IMR-90 (cell line): Measurements from ENCODE around the gene TRDN. TPM values are rescaled to one million over a fixed set of nuclear protein-coding genes. Genes with fewer than 3 reads are reported as not detected.

Experiments used
- ATAC-seq: fragments of 200-7000 bp; cut with Tn5 transposase; 2 replicates; pipeline ENCODE4 v1.9.1; 2020; ENCODE audit warnings: low read depth, mild to moderate bottlenecking, moderate library complexity
- BruUV-seq: library from RNA; stranded (reverse); fragments of 400-500 nt; replicated peaks from 2 replicates; lab custom pipeline; 2021; lab: Mats Ljungman, UMichigan
- CTCF ChIA-PET: fragments of 300-600 bp; formaldehyde crosslinking; extraction: SDS; loops from one replicate; lab custom pipeline; 2021; ENCODE audit warnings: antibody characterized with exemption; lab: Yijun Ruan, JAX
- POLR2A ChIA-PET: fragments of 300-600 bp; sonication (Branson Sonifier 250); formaldehyde crosslinking; loops from one replicate; lab custom pipeline; 2022; ENCODE audit warnings: antibody characterized with exemption; ENCODE audit not compliant: unreplicated experiment; lab: Charles Lee
- DNase-seq: peaks from one replicate; pipeline ENCODE4 v3.0.0; 2013
- H2AFZ ChIP-seq: replicated peaks from 2 replicates; pipeline ENCODE3; 2013; ENCODE audit warnings: low read length, mild to moderate bottlenecking; ENCODE audit not compliant: poor library complexity
- H2AK5ac ChIP-seq: 2 replicates; pipeline ENCODE4 v1.6.1; 2013; ENCODE audit warnings: low read depth, low read length, inconsistent platforms
- H2AK9ac ChIP-seq: replicated peaks from 2 replicates; pipeline ENCODE3; 2013; ENCODE audit warnings: mild to moderate bottlenecking, low read depth, low read length, moderate library complexity; ENCODE audit not compliant: poor library complexity
- H2BK120ac ChIP-seq: 2 replicates; pipeline ENCODE4 v1.6.1; 2013; ENCODE audit warnings: low read depth, low read length, inconsistent platforms
- H2BK15ac ChIP-seq: 3 replicates; pipeline ENCODE4 v1.6.1; 2013; ENCODE audit warnings: low read depth, low read length, inconsistent platforms
- H2BK20ac ChIP-seq: 2 replicates; pipeline ENCODE4 v1.6.1; 2013; ENCODE audit warnings: low read depth, mild to moderate bottlenecking, inconsistent platforms, low read length, moderate library complexity
- H2BK5ac ChIP-seq: 2 replicates; pipeline ENCODE4 v1.6.1; 2013; ENCODE audit warnings: mild to moderate bottlenecking, low read depth, low read length, inconsistent platforms; ENCODE audit not compliant: poor library complexity, severe bottlenecking
- H3K14ac ChIP-seq: replicated peaks from 2 replicates; pipeline ENCODE4 v1.6.1; 2013; ENCODE audit warnings: low read depth, low read length, inconsistent platforms
- H3K18ac ChIP-seq: 2 replicates; pipeline ENCODE4 v1.6.1; 2013; ENCODE audit warnings: low read depth, low read length, control low read depth
- H3K23ac ChIP-seq: 2 replicates; pipeline ENCODE4 v1.6.1; 2013; ENCODE audit warnings: low read depth, low read length, inconsistent platforms
- H3K27ac ChIP-seq: 2 replicates; pipeline ENCODE4 v1.5.1; 2013; ENCODE audit warnings: mild to moderate bottlenecking, control low read depth, low read length; ENCODE audit not compliant: insufficient read depth
- H3K27me3 ChIP-seq: 2 replicates; pipeline ENCODE4 v1.6.1; 2013; ENCODE audit warnings: low read length; ENCODE audit not compliant: control insufficient read depth, insufficient read depth
- H3K36me3 ChIP-seq: 2 replicates; pipeline ENCODE4 v1.6.1; 2013; ENCODE audit warnings: low read length, mixed read lengths; ENCODE audit not compliant: control insufficient read depth, insufficient read depth
- H3K4ac ChIP-seq: 2 replicates; pipeline ENCODE4 v1.6.1; 2013; ENCODE audit warnings: low read depth, low read length, inconsistent platforms
- H3K4me1 ChIP-seq: 2 replicates; pipeline ENCODE4 v1.6.1; 2013; ENCODE audit warnings: low read length, mixed read lengths; ENCODE audit not compliant: control insufficient read depth, insufficient read depth
- H3K4me2 ChIP-seq: 2 replicates; pipeline ENCODE4 v1.6.1; 2013; ENCODE audit warnings: low read depth, mild to moderate bottlenecking, control low read depth, low read length, moderate library complexity
- H3K4me3 ChIP-seq: 2 replicates; pipeline ENCODE4 v1.5.1; 2013; ENCODE audit warnings: low read depth, mild to moderate bottlenecking, control low read depth, low read length, moderate library complexity; ENCODE audit not compliant: insufficient read depth
- H3K56ac ChIP-seq: 2 replicates; pipeline ENCODE4 v1.6.1; 2013; ENCODE audit warnings: low read length, inconsistent platforms; ENCODE audit not compliant: insufficient read depth; ENCODE audit errors: extremely low read depth
- H3K79me1 ChIP-seq, 2 experiments: 2 replicates each; pipeline ENCODE4 v1.6.1; 2013; ENCODE audit warnings: low read length in 2 of 2, inconsistent platforms in 1 of 2, low read depth in 1 of 2
- H3K9ac ChIP-seq: 2 replicates; pipeline ENCODE4 v1.6.1; 2013; ENCODE audit warnings: low read depth, low read length, control low read depth
- H3K9me1 ChIP-seq: 2 replicates; pipeline ENCODE4 v1.6.1; 2013; ENCODE audit warnings: low read length, inconsistent platforms; ENCODE audit not compliant: insufficient read depth
- H3K9me3 ChIP-seq: 2 replicates; pipeline ENCODE4 v1.6.1; 2013; ENCODE audit warnings: low read length; ENCODE audit not compliant: control insufficient read depth, insufficient read depth
- H4K20me1 ChIP-seq: 2 replicates; pipeline ENCODE4 v1.6.1; 2013; ENCODE audit warnings: low read length, inconsistent platforms; ENCODE audit not compliant: insufficient read depth
- H4K5ac ChIP-seq: 2 replicates; pipeline ENCODE4 v1.6.1; 2013; ENCODE audit warnings: mild to moderate bottlenecking, low read depth, low read length, control low read depth
- H4K8ac ChIP-seq, 2 experiments: 2 replicates each; pipeline ENCODE4 v1.6.1; 2013; ENCODE audit warnings: low read depth in 2 of 2, low read length in 2 of 2, control low read depth in 1 of 2, inconsistent platforms in 1 of 2
- H4K91ac ChIP-seq: 2 replicates; pipeline ENCODE4 v1.6.1; 2013; ENCODE audit warnings: low read depth, low read length, inconsistent platforms; ENCODE audit not compliant: insufficient read depth
- BHLHE40 ChIP-seq: fragments of 150-350 bp; IDR thresholded peaks from 2 replicates; pipeline ENCODE4 v1.6.1; 2016; ENCODE audit warnings: mild to moderate bottlenecking, low read depth, low read length
- CEBPB ChIP-seq: IDR thresholded peaks from 2 replicates; pipeline ENCODE4 v1.6.1; 2012; ENCODE audit warnings: low read depth, low read length, improper control_type of control experiment
- CHD1 ChIP-seq: IDR thresholded peaks from 2 replicates; pipeline ENCODE4 v1.6.1; 2012; ENCODE audit warnings: low read depth, low read length, improper control_type of control experiment
- FOS ChIP-seq: fragments of 150-350 bp; IDR thresholded peaks from 2 replicates; pipeline ENCODE4 v1.6.1; 2016; ENCODE audit warnings: low read depth, low read length
- MAFK ChIP-seq: IDR thresholded peaks from 2 replicates; pipeline ENCODE4 v1.6.1; 2012; ENCODE audit warnings: low read depth, low read length, improper control_type of control experiment
- MAZ ChIP-seq: IDR thresholded peaks from 2 replicates; pipeline ENCODE4 v1.6.1; 2012; ENCODE audit warnings: low read depth, mild to moderate bottlenecking, low read length, improper control_type of control experiment, moderate library complexity, borderline replicate concordance
- MXI1 ChIP-seq: IDR thresholded peaks from 2 replicates; pipeline ENCODE4 v1.6.1; 2012; ENCODE audit warnings: low read depth, mild to moderate bottlenecking, low read length, moderate library complexity, borderline replicate concordance
- NFE2L2 ChIP-seq: fragments of 150-350 bp; IDR thresholded peaks from 2 replicates; pipeline ENCODE4 v1.6.1; 2016; ENCODE audit warnings: low read depth, mild to moderate bottlenecking, low read length
- POLR2A ChIP-seq: IDR thresholded peaks from 2 replicates; pipeline ENCODE4 v1.6.1; 2012; ENCODE audit warnings: mild to moderate bottlenecking, low read depth, low read length
- RAD21 ChIP-seq: IDR thresholded peaks from 2 replicates; pipeline ENCODE4 v1.6.1; 2012; ENCODE audit warnings: low read length, improper control_type of control experiment
- RCOR1 ChIP-seq: IDR thresholded peaks from 2 replicates; pipeline ENCODE4 v1.6.1; 2012; ENCODE audit warnings: mild to moderate bottlenecking, low read length, improper control_type of control experiment; ENCODE audit not compliant: insufficient replicate concordance
- RFX5 ChIP-seq: IDR thresholded peaks from 2 replicates; pipeline ENCODE4 v1.8.0; 2012; ENCODE audit warnings: low read depth, mild to moderate bottlenecking, low read length, moderate library complexity
- SMC3 ChIP-seq: fragments of 150-350 bp; IDR thresholded peaks from 2 replicates; pipeline ENCODE4 v1.6.1; 2016; ENCODE audit warnings: low read depth, mild to moderate bottlenecking, antibody characterized with exemption, low read length, moderate library complexity
- WGBS, 2 experiments: methylation state at CpG; one replicate each; pipeline versions ENCODE4 v1.1.5 to v1.1.7; 2013; ENCODE audit warnings: missing lambda C conversion rate in 2 of 2; ENCODE audit not compliant: insufficient read length in 1 of 2; ENCODE audit errors: extremely low coverage in 2 of 2; 5-methylcytosine and 5-hydroxymethylcytosine counted together
- dilution Hi-C: fragments of 300-500 bp; cut with HindIII; formaldehyde crosslinking; loops from one replicate; pipeline ENCODE4 v1.14.3; 2018; ENCODE audit warnings: low sequenced_read_pairs; ENCODE audit not compliant: unreplicated experiment
- in situ Hi-C: fragments of 300-500 bp; cut with MboI; formaldehyde crosslinking; loops from 3 replicates; pipeline ENCODE4 v1.14.3; 2019; ENCODE audit warnings: low sequenced_read_pairs, inconsistent platforms, mixed read lengths
- intact Hi-C: fragments of 100-400 bp; cut with micrococcal nuclease; formaldehyde crosslinking; loops from 2 replicates; pipeline ENCODE4 v1.10.0; 2022
- polyA plus RNA-seq, 3 experiments: library from polyadenylated mRNA; depleted of rRNA; stranded (reverse); fragments of >200 nt; gene quantifications; 2 replicates each; pipeline ENCODE4 v1.2.3, GENCODE V29; 2012; ENCODE audit warnings: low replicate concordance in 1 of 3
- total RNA-seq: library from RNA; depleted of rRNA; stranded (reverse); fragments of >200 nt; gene quantifications from 2 replicates; pipeline ENCODE4 v1.2.3, GENCODE V29; 2012
- TF ChIP-seq, protein P1 (sequence below): fragments of 150-350 bp; IDR thresholded peaks from 2 replicates; pipeline ENCODE4 v1.6.1; 2016; ENCODE audit warnings: low read depth, mild to moderate bottlenecking, low read length, moderate library complexity, borderline replicate concordance
- TF ChIP-seq, protein P2 (sequence below): conservative IDR thresholded peaks from 2 replicates; pipeline ENCODE4 v1.5.1; 2012; ENCODE audit warnings: mild to moderate bottlenecking, low read depth, low read length, improper control_type of control experiment

Gene TRDN
- total and polyA plus RNA-seq, 2 of the 4 experiments (the other 2 are of a cell fraction): not detected

DNA sequence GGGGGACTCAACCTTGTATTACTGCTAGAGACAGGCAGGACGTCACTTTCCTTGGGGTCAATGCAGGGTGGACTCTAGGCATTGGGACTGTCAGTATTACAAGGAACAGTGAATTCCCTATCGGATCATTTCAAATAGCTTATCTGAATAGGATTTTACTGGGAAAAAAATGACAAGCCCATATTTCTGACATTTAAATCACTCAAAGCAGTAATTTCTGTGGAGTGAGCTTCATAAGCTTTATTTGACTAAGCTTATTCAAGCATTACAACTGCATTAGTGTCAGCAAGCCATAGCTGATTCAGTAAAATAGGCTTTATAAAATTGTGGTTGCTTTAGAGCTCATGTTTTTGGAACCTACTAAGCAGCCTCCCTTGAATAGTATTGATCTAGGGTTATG lies 44.3 kb downstream of the TRDN start:
- no peak overlapping the region for H2AFZ ChIP-seq
- H4K8ac ChIP-seq: no peak overlapping the region
- no peak overlapping the region for H3K4me3 ChIP-seq
- no peaks in the 10 kb centered on the region for H3K36me3 ChIP-seq
- H3K14ac ChIP-seq: no peak overlapping the region
- H2AK9ac ChIP-seq: no peak overlapping the region
- H2BK120ac ChIP-seq: no peak overlapping the region
- no peak overlapping the region for H3K23ac ChIP-seq
- no peak overlapping the region for H2AK5ac ChIP-seq
- no peak overlapping the region for H3K9ac ChIP-seq
- H3K4ac ChIP-seq: no peak overlapping the region
- dilution Hi-C loops: no loop called here
- no TSS peak for BruUV-seq
- H3K4me1 ChIP-seq: no peaks in the 10 kb centered on the region
- H3K27me3 ChIP-seq: no peaks in the 10 kb centered on the region
- H4K5ac ChIP-seq: no peak overlapping the region
- in situ Hi-C loops: no loop called here
- H2BK15ac ChIP-seq: no peak overlapping the region
- H4K20me1 ChIP-seq: no peaks in the 10 kb centered on the region
- TF ChIP-seq FOS: no peak
- TF ChIP-seq NFE2L2: no peak
- TF ChIP-seq CEBPB: no peak
- no peak for TF ChIP-seq SMC3
- no peak for TF ChIP-seq RFX5
- TF ChIP-seq, protein P1, sequence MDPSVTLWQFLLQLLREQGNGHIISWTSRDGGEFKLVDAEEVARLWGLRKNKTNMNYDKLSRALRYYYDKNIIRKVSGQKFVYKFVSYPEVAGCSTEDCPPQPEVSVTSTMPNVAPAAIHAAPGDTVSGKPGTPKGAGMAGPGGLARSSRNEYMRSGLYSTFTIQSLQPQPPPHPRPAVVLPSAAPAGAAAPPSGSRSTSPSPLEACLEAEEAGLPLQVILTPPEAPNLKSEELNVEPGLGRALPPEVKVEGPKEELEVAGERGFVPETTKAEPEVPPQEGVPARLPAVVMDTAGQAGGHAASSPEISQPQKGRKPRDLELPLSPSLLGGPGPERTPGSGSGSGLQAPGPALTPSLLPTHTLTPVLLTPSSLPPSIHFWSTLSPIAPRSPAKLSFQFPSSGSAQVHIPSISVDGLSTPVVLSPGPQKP: no peak
- no peak for TF ChIP-seq MAFK
- no peak for TF ChIP-seq RCOR1
- no peak for TF ChIP-seq POLR2A
- TF ChIP-seq, protein P2, sequence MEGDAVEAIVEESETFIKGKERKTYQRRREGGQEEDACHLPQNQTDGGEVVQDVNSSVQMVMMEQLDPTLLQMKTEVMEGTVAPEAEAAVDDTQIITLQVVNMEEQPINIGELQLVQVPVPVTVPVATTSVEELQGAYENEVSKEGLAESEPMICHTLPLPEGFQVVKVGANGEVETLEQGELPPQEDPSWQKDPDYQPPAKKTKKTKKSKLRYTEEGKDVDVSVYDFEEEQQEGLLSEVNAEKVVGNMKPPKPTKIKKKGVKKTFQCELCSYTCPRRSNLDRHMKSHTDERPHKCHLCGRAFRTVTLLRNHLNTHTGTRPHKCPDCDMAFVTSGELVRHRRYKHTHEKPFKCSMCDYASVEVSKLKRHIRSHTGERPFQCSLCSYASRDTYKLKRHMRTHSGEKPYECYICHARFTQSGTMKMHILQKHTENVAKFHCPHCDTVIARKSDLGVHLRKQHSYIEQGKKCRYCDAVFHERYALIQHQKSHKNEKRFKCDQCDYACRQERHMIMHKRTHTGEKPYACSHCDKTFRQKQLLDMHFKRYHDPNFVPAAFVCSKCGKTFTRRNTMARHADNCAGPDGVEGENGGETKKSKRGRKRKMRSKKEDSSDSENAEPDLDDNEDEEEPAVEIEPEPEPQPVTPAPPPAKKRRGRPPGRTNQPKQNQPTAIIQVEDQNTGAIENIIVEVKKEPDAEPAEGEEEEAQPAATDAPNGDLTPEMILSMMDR: no peak
- no peak for TF ChIP-seq CHD1
- TF ChIP-seq BHLHE40: no peak
- TF ChIP-seq RAD21: no peak
- TF ChIP-seq MXI1: no peak
- no peak for TF ChIP-seq MAZ
- H2BK5ac ChIP-seq: no peak overlapping the region
- ATAC-seq (no peak), DNase-seq (no peak)
- no peaks in the 10 kb centered on the region for H3K9me1 ChIP-seq
- H4K91ac ChIP-seq: no peak overlapping the region
- POLR2A ChIA-PET: no interaction called here
- H3K18ac ChIP-seq: no peak overlapping the region
- H3K79me1 ChIP-seq: no peaks in the 10 kb centered on the region
- no peak overlapping the region for H2BK20ac ChIP-seq
- no peak overlapping the region for H3K4me2 ChIP-seq
- intact Hi-C loops: no loop called here
- CTCF ChIA-PET: no interaction called here
- H3K9me3 ChIP-seq: peaks cover 3% of the 10 kb centered on the region
- WGBS, 2 experiments: no CpG with 5 or more reads among the region's 2 CpGs
- no peak overlapping the region for H3K27ac ChIP-seq
- no peak overlapping the region for H3K56ac ChIP-seq
